Astrocyte (in vitro differentiated cells and primary cell): ENCODE results near the gene PLB1. TPM values are rescaled to one million over a fixed set of nuclear protein-coding genes. Genes with fewer than 3 reads are reported as not detected.

Source experiments
- DNase-seq: peaks from one replicate; pipeline ENCODE4 v3.0.0-alpha.2; 2010; ENCODE audit warnings: low read depth
- FAIRE-seq: peaks from 2 replicates; lab custom pipeline; 2011; peaks lifted over from hg19 to GRCh38; lab: Jason Lieb, UNC
- H2AFZ ChIP-seq: 2 replicates; pipeline ENCODE4 v1.6.0; 2012; ENCODE audit warnings: low read depth, low read length, inconsistent platforms
- H3K27ac ChIP-seq: 2 replicates; pipeline ENCODE4 v1.5.1; 2011; ENCODE audit warnings: low read depth, low read length, inconsistent platforms
- H3K27me3 ChIP-seq: 2 replicates; pipeline ENCODE4 v1.6.0; 2011; ENCODE audit warnings: low read length, inconsistent platforms; ENCODE audit not compliant: insufficient read depth
- H3K36me3 ChIP-seq: 2 replicates; pipeline ENCODE4 v1.5.1; 2011; ENCODE audit warnings: low read length, inconsistent platforms; ENCODE audit not compliant: insufficient read depth
- H3K4me1 ChIP-seq: 2 replicates; pipeline ENCODE4 v1.5.1; 2011; ENCODE audit warnings: low read length, inconsistent platforms; ENCODE audit not compliant: insufficient read depth
- H3K4me2 ChIP-seq: 2 replicates; pipeline ENCODE4 v1.6.0; 2012; ENCODE audit warnings: low read length, inconsistent platforms
- H3K4me3 ChIP-seq: 2 replicates; pipeline ENCODE4 v1.5.1; 2011; ENCODE audit warnings: low read depth, mild to moderate bottlenecking, low read length, inconsistent platforms; ENCODE audit not compliant: insufficient read depth
- H3K79me2 ChIP-seq: 2 replicates; pipeline ENCODE4 v1.6.0; 2012; ENCODE audit warnings: mild to moderate bottlenecking, low read length, inconsistent platforms; ENCODE audit not compliant: insufficient read depth
- H3K9ac ChIP-seq: 2 replicates; pipeline ENCODE4 v1.6.0; 2012; ENCODE audit warnings: mild to moderate bottlenecking, low read length, inconsistent platforms
- H3K9me3 ChIP-seq: 2 replicates; pipeline ENCODE4 v1.5.1; 2012; ENCODE audit warnings: low read depth, mild to moderate bottlenecking, low read length, inconsistent platforms; ENCODE audit not compliant: insufficient read depth
- H4K20me1 ChIP-seq: 2 replicates; pipeline ENCODE4 v1.6.0; 2012; ENCODE audit warnings: low read length, inconsistent platforms; ENCODE audit not compliant: insufficient read depth
- H3K27ac Mint-ChIP-seq: one replicate; pipeline ENCODE4 v1.8.0; 2021; ENCODE audit warnings: mild to moderate bottlenecking, mixed read lengths; ENCODE audit not compliant: unreplicated experiment
- H3K27me3 Mint-ChIP-seq: one replicate; pipeline ENCODE4 v1.8.0; 2021; ENCODE audit warnings: low read depth, mixed read lengths; ENCODE audit not compliant: unreplicated experiment
- H3K36me3 Mint-ChIP-seq: one replicate; pipeline ENCODE4 v1.8.0; 2021; ENCODE audit warnings: low read depth, mixed read lengths; ENCODE audit not compliant: unreplicated experiment
- H3K4me1 Mint-ChIP-seq: one replicate; pipeline ENCODE4 v1.8.0; 2021; ENCODE audit warnings: low read depth, mixed read lengths; ENCODE audit not compliant: unreplicated experiment
- H3K4me3 Mint-ChIP-seq: one replicate; pipeline ENCODE4 v1.8.0; 2021; ENCODE audit warnings: mild to moderate bottlenecking, moderate library complexity, mixed read lengths; ENCODE audit not compliant: unreplicated experiment
- H3K9me3 Mint-ChIP-seq: one replicate; pipeline ENCODE4 v1.8.0; 2021; ENCODE audit warnings: mild to moderate bottlenecking, mixed read lengths; ENCODE audit not compliant: unreplicated experiment
- CTCF ChIP-seq: IDR thresholded peaks from 2 replicates; pipeline ENCODE4 v1.5.1; 2011; ENCODE audit warnings: low read depth, mild to moderate bottlenecking, inconsistent platforms, low read length, moderate library complexity; ENCODE audit not compliant: insufficient read depth
- EZH2 ChIP-seq: IDR thresholded peaks from 2 replicates; pipeline ENCODE4 v1.6.1; 2012; ENCODE audit warnings: mild to moderate bottlenecking, low read length, inconsistent platforms; ENCODE audit not compliant: insufficient read depth
- total RNA-seq: library from RNA; stranded (reverse); gene quantifications from 2 replicates; pipeline ENCODE4 v1.2.1, GENCODE V29; 2021

PLB1 gene
- total RNA-seq, 1 donor from 2014 or later: 0.98 TPM

- Mint-ChIP-seq H3K36me3 (peaks cover 3% of the 10 kb centered on the region), H3K27me3 (peaks cover 23% of the 10 kb centered on the region), H3K4me3 (no peak overlapping the region), H3K27ac (no peak overlapping the region), H3K9me3 (peaks cover 13% of the 10 kb centered on the region), H3K4me1 (peaks cover 8% of the 10 kb centered on the region)
- H3K9ac ChIP-seq: no peak overlapping the region
- no peak for DNase-seq
- H3K36me3 ChIP-seq: no peaks in the 10 kb centered on the region
- no peaks in the 10 kb centered on the region for H3K79me2 ChIP-seq
- H3K27me3 ChIP-seq: no peaks in the 10 kb centered on the region
- H2AFZ ChIP-seq: no peak overlapping the region
- no peaks in the 10 kb centered on the region for H3K4me1 ChIP-seq
- TF ChIP-seq CTCF: no peak
- no peak for TF ChIP-seq EZH2
- H3K4me3 ChIP-seq: no peak overlapping the region
- H4K20me1 ChIP-seq: no peaks in the 10 kb centered on the region
- H3K4me2 ChIP-seq: no peak overlapping the region
- FAIRE-seq: no peak
- H3K27ac ChIP-seq: no peak overlapping the region
- no peaks in the 10 kb centered on the region for H3K9me3 ChIP-seq
Measured at GRCh38 chr2:28475088-28475595, 20.7 kb upstream of the PLB1 start.

GRCh38 chr2:28477087-28477486, 18.8 kb upstream of the PLB1 start:
- H3K4me2 ChIP-seq: no peak overlapping the region
- no peak overlapping the region for H3K27ac ChIP-seq
- Mint-ChIP-seq H3K4me1 (peaks cover 6% of the 10 kb centered on the region), H3K36me3 (peaks cover 3% of the 10 kb centered on the region), H3K27ac (no peak overlapping the region), H3K4me3 (no peak overlapping the region), H3K27me3 (peaks cover 27% of the 10 kb centered on the region), H3K9me3 (peaks cover 9% of the 10 kb centered on the region)
- no peaks in the 10 kb centered on the region for H3K27me3 ChIP-seq
- TF ChIP-seq EZH2 (no peak), CTCF (no peak)
- H2AFZ ChIP-seq: no peak overlapping the region
- H3K9ac ChIP-seq: no peak overlapping the region
- no peaks in the 10 kb centered on the region for H3K4me1 ChIP-seq
- no peak for FAIRE-seq
- no peak for DNase-seq
- H3K79me2 ChIP-seq: no peaks in the 10 kb centered on the region
- H3K9me3 ChIP-seq: no peaks in the 10 kb centered on the region
- H4K20me1 ChIP-seq: no peaks in the 10 kb centered on the region
- H3K36me3 ChIP-seq: no peaks in the 10 kb centered on the region
- H3K4me3 ChIP-seq: no peak overlapping the region

- H3K9me3 ChIP-seq: no peaks in the 10 kb centered on the region
- H3K79me2 ChIP-seq: no peaks in the 10 kb centered on the region
- no peak for TF ChIP-seq CTCF
- TF ChIP-seq EZH2: no peak
- no peaks in the 10 kb centered on the region for H3K36me3 ChIP-seq
- peaks cover 9% of the 10 kb centered on the region for H3K9me3 Mint-ChIP-seq
- H3K9ac ChIP-seq: no peak overlapping the region
- H3K4me1 ChIP-seq: no peaks in the 10 kb centered on the region
- H3K4me1 Mint-ChIP-seq: peaks cover 6% of the 10 kb centered on the region
- peaks cover 27% of the 10 kb centered on the region for H3K27me3 Mint-ChIP-seq
- peaks cover 3% of the 10 kb centered on the region for H3K36me3 Mint-ChIP-seq
- H4K20me1 ChIP-seq: no peaks in the 10 kb centered on the region
- DNase-seq (no peak), FAIRE-seq (no peak)
- no peak overlapping the region for H3K4me2 ChIP-seq
- H3K4me3 Mint-ChIP-seq: no peak overlapping the region
- H3K4me3 ChIP-seq: no peak overlapping the region
- no peak overlapping the region for H3K27ac Mint-ChIP-seq
- no peak overlapping the region for H2AFZ ChIP-seq
- no peaks in the 10 kb centered on the region for H3K27me3 ChIP-seq
- H3K27ac ChIP-seq: no peak overlapping the region
Measured at GRCh38 chr2:28477645-28478044, 18.2 kb upstream of the PLB1 start.
